Subcutaneous adipose tissue (tissue), 4 donors: ENCODE results near the gene CHD5. TPM values are rescaled to one million over a fixed set of nuclear protein-coding genes. Genes with fewer than 3 reads are reported as not detected.

Experiments
- total RNA-seq, 4 donors: library from RNA; depleted of rRNA; stranded (reverse); fragments of >200 nt; gene quantifications; one replicate each; pipeline ENCODE4 v1.1.0, GENCODE V29; 2016
- TF ChIP-seq, protein P1 (sequence below): fragments of 450-650 bp; IDR thresholded peaks from one replicate; pipeline ENCODE4 v1.5.1; 2016; ENCODE audit warnings: low read depth, mild to moderate bottlenecking, control low read depth, antibody characterized with exemption, moderate library complexity

The CHD5 gene
- total RNA-seq, 4 donors from 2014 or later = 0.19 to 0.49 (median 0.22) TPM; not detected in 1

DNA sequence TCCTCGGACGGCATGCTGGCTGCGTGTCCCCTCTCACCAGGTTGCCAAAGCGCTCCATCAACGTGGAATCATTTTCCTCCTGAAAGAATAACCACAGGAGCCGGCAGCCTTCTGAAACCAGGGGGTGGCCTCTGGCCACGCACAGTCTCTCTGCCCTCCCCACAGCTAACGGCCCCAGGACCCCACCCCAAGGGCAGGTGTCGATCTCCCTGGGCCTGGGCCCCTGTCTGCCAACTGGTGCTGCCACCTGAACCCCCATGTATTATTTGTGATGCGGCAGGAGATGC, 88.4 kb downstream of the CHD5 start:
- TF ChIP-seq, protein P1, sequence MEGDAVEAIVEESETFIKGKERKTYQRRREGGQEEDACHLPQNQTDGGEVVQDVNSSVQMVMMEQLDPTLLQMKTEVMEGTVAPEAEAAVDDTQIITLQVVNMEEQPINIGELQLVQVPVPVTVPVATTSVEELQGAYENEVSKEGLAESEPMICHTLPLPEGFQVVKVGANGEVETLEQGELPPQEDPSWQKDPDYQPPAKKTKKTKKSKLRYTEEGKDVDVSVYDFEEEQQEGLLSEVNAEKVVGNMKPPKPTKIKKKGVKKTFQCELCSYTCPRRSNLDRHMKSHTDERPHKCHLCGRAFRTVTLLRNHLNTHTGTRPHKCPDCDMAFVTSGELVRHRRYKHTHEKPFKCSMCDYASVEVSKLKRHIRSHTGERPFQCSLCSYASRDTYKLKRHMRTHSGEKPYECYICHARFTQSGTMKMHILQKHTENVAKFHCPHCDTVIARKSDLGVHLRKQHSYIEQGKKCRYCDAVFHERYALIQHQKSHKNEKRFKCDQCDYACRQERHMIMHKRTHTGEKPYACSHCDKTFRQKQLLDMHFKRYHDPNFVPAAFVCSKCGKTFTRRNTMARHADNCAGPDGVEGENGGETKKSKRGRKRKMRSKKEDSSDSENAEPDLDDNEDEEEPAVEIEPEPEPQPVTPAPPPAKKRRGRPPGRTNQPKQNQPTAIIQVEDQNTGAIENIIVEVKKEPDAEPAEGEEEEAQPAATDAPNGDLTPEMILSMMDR = no peak

DNA sequence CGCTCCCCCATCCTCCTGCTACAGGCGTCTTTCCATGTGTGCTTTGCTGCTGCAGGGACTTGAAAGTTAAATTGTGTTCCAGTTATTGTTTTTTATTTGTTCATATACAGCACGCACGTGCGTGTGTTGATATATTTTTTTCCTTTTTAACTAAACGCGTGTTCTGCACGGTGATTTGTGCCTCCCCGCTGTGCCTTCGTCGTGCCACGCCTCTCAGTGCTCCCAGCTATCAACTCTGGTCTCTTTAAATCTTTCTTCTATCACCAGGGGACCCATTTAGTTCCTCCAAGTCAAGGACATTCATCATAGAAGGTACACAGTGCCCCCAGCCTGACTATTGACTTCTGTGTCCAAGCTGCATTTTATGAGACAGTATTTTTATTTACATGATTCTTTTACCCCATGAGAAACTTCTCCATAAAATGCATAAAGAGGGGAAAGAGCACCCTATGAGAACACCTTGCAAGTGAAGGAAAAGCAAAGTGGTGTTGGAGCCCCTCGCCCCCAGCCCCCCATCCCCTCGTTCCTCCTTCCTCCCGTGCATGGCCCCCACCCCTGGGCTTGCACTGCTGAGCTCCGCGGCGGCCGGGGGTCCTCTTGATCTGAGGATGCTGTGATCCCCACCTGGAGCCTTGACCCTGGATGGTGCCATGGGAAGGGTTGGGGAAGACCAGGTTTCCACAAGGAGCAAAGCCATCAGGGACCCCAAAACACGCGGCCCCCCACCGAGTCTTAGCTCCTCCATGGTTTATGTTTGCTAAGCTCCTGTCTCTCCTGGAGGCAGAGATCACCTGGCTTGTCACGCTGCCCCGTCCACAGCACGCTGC, 88.9 kb downstream of the CHD5 start:
- TF ChIP-seq, protein P1 = no peak

DNA sequence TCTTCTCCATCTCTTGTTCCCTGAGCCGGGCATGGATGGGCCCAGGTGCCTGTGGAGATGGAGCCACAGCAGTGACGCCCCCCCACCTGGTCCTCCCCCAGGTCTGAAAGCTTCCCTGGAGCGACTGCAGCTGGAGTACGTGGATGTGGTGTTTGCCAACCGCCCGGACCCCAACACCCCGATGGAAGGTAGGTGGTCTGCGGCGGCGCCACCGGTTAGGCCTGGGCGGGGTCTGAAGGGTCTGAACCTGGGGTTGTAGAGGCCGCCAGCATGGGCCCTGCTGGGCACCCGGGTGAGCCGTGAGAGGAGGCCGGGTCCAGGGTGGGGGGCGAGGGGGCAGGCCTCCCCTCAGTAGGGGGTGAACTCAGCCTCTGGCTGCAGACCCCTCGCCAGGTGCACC, 89.8 kb downstream of the CHD5 start:
- TF ChIP-seq, protein P1 = no peak

DNA sequence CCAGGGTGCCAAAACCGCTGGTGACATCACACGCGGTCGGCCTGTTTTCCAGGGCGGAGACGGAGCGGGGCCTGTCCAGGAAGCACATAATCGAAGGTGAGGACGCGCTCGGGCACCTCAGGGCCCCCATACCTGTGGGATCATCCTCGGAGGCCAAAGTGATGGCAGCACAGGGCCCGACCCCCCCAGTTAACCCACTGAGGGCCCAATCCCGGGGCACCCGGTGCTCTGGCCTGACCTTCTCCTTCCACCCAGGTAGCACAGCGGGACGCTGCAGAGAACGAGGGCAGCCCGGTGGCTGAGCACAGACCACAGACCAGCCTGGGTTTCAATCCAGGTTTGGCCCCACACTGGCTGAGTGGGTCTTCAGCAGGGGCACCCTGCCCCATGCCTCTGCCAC, 91.2 kb downstream of the CHD5 start:
- TF ChIP-seq, protein P1 = no peak

DNA sequence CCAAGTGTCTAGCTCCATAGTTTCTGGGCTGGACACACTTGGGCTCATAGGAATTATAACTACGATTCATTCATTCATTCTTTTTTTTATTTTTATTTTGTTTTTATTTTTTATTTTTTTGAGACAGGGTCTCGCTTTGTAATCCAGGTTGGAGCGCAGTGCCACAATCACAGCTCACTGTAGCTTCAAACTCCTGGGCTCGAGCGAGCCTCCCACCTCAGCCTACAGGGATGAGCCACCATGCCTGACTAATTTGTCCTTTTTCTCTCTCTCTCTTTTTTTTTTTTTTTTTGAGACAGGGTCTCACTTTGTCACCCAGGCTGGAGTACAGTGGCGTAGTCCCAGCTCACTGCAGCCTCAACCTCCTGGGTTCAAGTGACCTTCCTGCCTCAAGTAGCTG, 92.2 kb downstream of the CHD5 start:
- TF ChIP-seq, protein P1 = no peak

DNA sequence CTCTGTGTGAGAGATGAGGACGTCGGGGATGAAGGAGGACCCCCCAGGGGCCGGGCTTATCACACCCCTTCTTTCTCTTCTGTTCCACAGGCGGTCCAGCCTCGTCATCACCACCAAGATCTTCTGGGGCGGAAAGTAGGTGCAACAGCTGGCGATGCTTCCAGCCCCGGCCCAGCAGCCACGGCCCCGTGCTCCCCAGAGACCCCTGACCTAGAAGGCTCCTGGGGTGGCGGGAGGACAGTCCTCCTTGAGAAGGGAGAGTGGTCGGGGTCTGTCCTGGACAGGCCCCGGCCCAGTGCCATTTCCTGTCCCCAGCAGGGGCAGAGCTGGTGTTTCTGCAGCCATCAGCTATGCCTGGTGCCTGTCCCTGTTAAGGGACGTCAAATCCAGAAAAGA, 92.7 kb downstream of the CHD5 start:
- TF ChIP-seq, protein P1 = no peak

DNA sequence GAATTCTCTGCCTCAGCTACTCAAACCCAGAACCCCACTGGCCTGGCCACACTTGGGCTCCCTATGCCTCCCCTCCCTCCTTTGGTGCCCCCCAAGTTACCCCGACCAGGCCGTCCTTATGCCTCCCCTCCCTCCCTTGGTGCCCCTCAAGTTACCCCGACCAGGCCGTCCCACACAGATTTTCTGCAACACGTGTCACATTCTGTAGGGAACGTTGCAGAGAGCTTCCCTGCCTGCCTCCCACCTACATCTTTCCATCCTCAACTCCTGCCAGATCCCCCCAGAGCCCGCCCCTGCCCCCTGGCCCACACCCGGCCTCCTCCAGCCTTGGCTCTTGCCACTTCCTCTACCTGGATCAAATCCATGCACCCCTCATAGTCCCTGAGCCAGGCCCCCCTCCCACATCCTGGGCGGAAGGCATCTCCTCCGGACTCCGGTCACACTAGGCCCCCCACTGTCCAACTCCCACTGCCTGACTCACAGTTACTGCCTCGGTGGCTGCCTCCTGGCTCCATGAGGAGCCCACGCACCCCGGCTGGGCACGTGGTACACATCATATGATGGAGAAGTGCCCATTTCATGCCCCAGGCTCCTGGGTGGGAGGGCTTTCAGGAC, 93.3 kb downstream of the CHD5 start:
- TF ChIP-seq, protein P1 = no peak
